Gastrocnemius medialis (tissue), 4 donors: Measurements from ENCODE around the gene TTC3. TPM values are rescaled to one million over a fixed set of nuclear protein-coding genes. Genes with fewer than 3 reads are reported as not detected.
"Not testable (repeated sequence)": the region's sequence is repeated elsewhere in the genome, so short reads cannot be mapped to it uniquely, and the experiment has no call there.

ENCODE experiments used
- ATAC-seq, 2 donors: fragments of 150-250 bp; one replicate each; pipeline ENCODE4 v1.9.1; 2016
- DNase-seq, 2 donors: peaks; one replicate each; pipeline ENCODE4 v3.0.0-alpha.2; 2019
- H3K27ac ChIP-seq, 4 donors: fragments of 200-600 bp; sonication (generic); 1 replicate in 1 of 4; 2 replicates in 3 of 4; pipeline ENCODE4 v1.5.1; 2016 to 2018; ENCODE audit warnings: mild to moderate bottlenecking in 2 of 4, moderate library complexity in 1 of 4
- H3K27me3 ChIP-seq, 3 donors: fragments of 200-600 bp; sonication (generic) in 2 of 3; 1 replicate in 1 of 3; 2 replicates in 2 of 3; pipeline versions ENCODE4 v1.5.1 to v1.6.0; 2016 to 2019; ENCODE audit warnings: mild to moderate bottlenecking in 1 of 3, moderate library complexity in 1 of 3
- H3K36me3 ChIP-seq, 2 donors: fragments of 200-600 bp; sonication (generic) in 1 of 2; one replicate each; pipeline ENCODE4 v1.5.1; 2017 to 2018
- H3K4me1 ChIP-seq, 2 donors: fragments of 200-600 bp; sonication (generic) in 1 of 2; one replicate each; pipeline ENCODE4 v1.5.1; 2016 to 2017; ENCODE audit warnings: mild to moderate bottlenecking in 2 of 2
- H3K4me3 ChIP-seq, 4 donors: fragments of 200-600 bp; sonication (generic) in 3 of 4; 1 replicate in 1 of 4; 2 replicates in 3 of 4; pipeline ENCODE4 v1.5.1; 2016 to 2019; ENCODE audit warnings: mild to moderate bottlenecking in 2 of 4
- H3K9me3 ChIP-seq, 3 donors: fragments of 200-600 bp; sonication (generic) in 2 of 3; 1 replicate in 1 of 3; 2 replicates in 2 of 3; pipeline ENCODE4 v1.5.1; 2016 to 2019
- CTCF ChIP-seq, 5 experiments: fragments of 450-650 bp in 3 of 5; fragments of 200-600 bp in 2 of 5; sonication (generic) in 2 of 5; IDR thresholded peaks in 4 of 5; conservative IDR thresholded peaks in 1 of 5; 1 replicate in 4 of 5; 2 replicates in 1 of 5; pipeline ENCODE4 v1.5.1; 2016 to 2019; ENCODE audit warnings: antibody characterized with exemption in 5 of 5, mild to moderate bottlenecking in 3 of 5, moderate library complexity in 3 of 5
- POLR2A ChIP-seq, 2 donors: fragments of 450-650 bp; IDR thresholded peaks; one replicate each; pipeline ENCODE4 v1.6.1; 2017; ENCODE audit warnings: antibody characterized with exemption in 2 of 2, mild to moderate bottlenecking in 2 of 2, moderate library complexity in 2 of 2
- in situ Hi-C, 4 donors: fragments of 200-750 bp; cut with MboI; loops; one replicate each; pipeline versions ENCODE4 v1.15.0 to v1.8.0; 2017; ENCODE audit warnings: low sequenced_read_pairs in 4 of 4
- intact Hi-C: fragments of 100-400 bp; cut with DNase I; formaldehyde crosslinking; loops from one replicate; pipeline ENCODE4 v1.15.1; 2023; ENCODE audit warnings: low total_unique reads
- total RNA-seq, 4 donors: library from RNA; depleted of rRNA; stranded (reverse); fragments of >200 nt; gene quantifications; one replicate each; pipeline versions ENCODE4 v1.1.0 to v1.2.3, GENCODE V29; 2016

The TTC3 gene
- total RNA-seq, 4 donors from 2014 or later = 39.5 to 71.6 (median 44.1) TPM

GRCh38 chr21:37093977-37094376 is 20.9 kb downstream of the TTC3 start:
- DNase-seq (no peak), ATAC-seq (no peak)
- Histone ChIP-seq H3K4me1 (no peaks in the 10 kb centered on the region), H3K9me3 (no peaks in the 10 kb centered on the region), H3K27ac (no peak overlapping the region), H3K36me3 (peaks cover 0 to 38% of the 10 kb centered on the region in 2 donors), H3K27me3 (no peaks in the 10 kb centered on the region), H3K4me3 (no peak overlapping the region)
- in situ Hi-C loops = no loop called here
- intact Hi-C loops = no loop called here
- TF ChIP-seq CTCF (IDR thresholded peaks at IDR 0.05 in 4 of 5, conservative IDR thresholded peaks at IDR 0.05 in 1 of 5) (no peak), POLR2A (IDR thresholded peaks at IDR 0.05) (no peak)

GRCh38 chr21:37095821-37096220 is 22.8 kb downstream of the TTC3 start:
- H3K27ac ChIP-seq = no peak overlapping the region
- DNase-seq = no peak
- no peak for ATAC-seq
- H3K4me3 ChIP-seq = no peak overlapping the region
- in situ Hi-C loops = no loop called here
- TF ChIP-seq CTCF (IDR thresholded peaks at IDR 0.05 in 4 of 5, conservative IDR thresholded peaks at IDR 0.05 in 1 of 5) (no peak), POLR2A (IDR thresholded peaks at IDR 0.05) (no peak)
- H3K27me3 ChIP-seq = no peaks in the 10 kb centered on the region
- H3K9me3 ChIP-seq = no peaks in the 10 kb centered on the region
- intact Hi-C loops = no loop called here
- no peaks in the 10 kb centered on the region for H3K4me1 ChIP-seq
- H3K36me3 ChIP-seq = peaks cover 0 to 39% of the 10 kb centered on the region in 2 donors

- in situ Hi-C loops = no loop called here
- no peak for ATAC-seq
Observed at GRCh38 chr21:37098751-37099150, 25.7 kb downstream of the TTC3 start.

GRCh38 chr21:37100316-37100715 is 27.3 kb downstream of the TTC3 start:
- no peak for TF ChIP-seq CTCF (IDR thresholded peaks at IDR 0.05 in 4 of 5, conservative IDR thresholded peaks at IDR 0.05 in 1 of 5)
- TF ChIP-seq POLR2A (IDR thresholded peaks at IDR 0.05) = no peak
- intact Hi-C loops (no loop called here), in situ Hi-C loops (no loop called here)
- Histone ChIP-seq H3K4me1 (no peaks in the 10 kb centered on the region), H3K36me3 (peaks cover 0 to 32% of the 10 kb centered on the region in 2 donors), H3K9me3 (no peaks in the 10 kb centered on the region), H3K27ac (no peak overlapping the region), H3K4me3 (no peak overlapping the region), H3K27me3 (no peaks in the 10 kb centered on the region)
- no peak for ATAC-seq
- no peak for DNase-seq

More at GRCh38 chr21:37098751-37099150, 25.7 kb downstream of the TTC3 start:
- intact Hi-C loops = no loop called here
- Histone ChIP-seq H3K9me3 (no peaks in the 10 kb centered on the region), H3K27ac (no peak overlapping the region), H3K4me3 (no peak overlapping the region), H3K4me1 (no peaks in the 10 kb centered on the region), H3K36me3 (peaks cover 0 to 32% of the 10 kb centered on the region in 2 donors), H3K27me3 (no peaks in the 10 kb centered on the region)
- DNase-seq = no peak
- TF ChIP-seq POLR2A (IDR thresholded peaks at IDR 0.05) = no peak
- no peak for TF ChIP-seq CTCF (IDR thresholded peaks at IDR 0.05 in 4 of 5, conservative IDR thresholded peaks at IDR 0.05 in 1 of 5)

GRCh38 chr21:37101384-37101783 is 28.3 kb downstream of the TTC3 start:
- TF ChIP-seq CTCF (IDR thresholded peaks at IDR 0.05 in 4 of 5, conservative IDR thresholded peaks at IDR 0.05 in 1 of 5) = no peak
- no peak for TF ChIP-seq POLR2A (IDR thresholded peaks at IDR 0.05)
- H3K4me1 ChIP-seq = no peaks in the 10 kb centered on the region
- no peaks in the 10 kb centered on the region for H3K27me3 ChIP-seq
- intact Hi-C loops = no loop called here
- in situ Hi-C loops = no loop called here
- no peak overlapping the region for H3K27ac ChIP-seq
- H3K36me3 ChIP-seq = peaks cover 0 to 25% of the 10 kb centered on the region in 2 donors
- H3K9me3 ChIP-seq = no peaks in the 10 kb centered on the region
- DNase-seq = no peak
- no peak for ATAC-seq
- H3K4me3 ChIP-seq = no peak overlapping the region

GRCh38 chr21:37102746-37103145 is 29.7 kb downstream of the TTC3 start:
- H3K4me3 ChIP-seq, H3K4me1 ChIP-seq, H3K27ac ChIP-seq, H3K9me3 ChIP-seq, intact Hi-C loops, DNase-seq, ATAC-seq, in situ Hi-C loops, H3K27me3 ChIP-seq: not testable (repeated sequence)
- peaks cover 0 to 13% of the 10 kb centered on the region in 2 donors for H3K36me3 ChIP-seq
